PC-9 (cell line): Measurements from ENCODE around the gene PRDM15. TPM values are rescaled to one million over a fixed set of nuclear protein-coding genes. Genes with fewer than 3 reads are reported as not detected.

ENCODE experiments used
- BruUV-seq: library from RNA; stranded (reverse); fragments of 400-500 nt; replicated peaks from 2 replicates; lab custom pipeline; 2021; lab: Mats Ljungman, UMichigan
- CTCF ChIA-PET: fragments of 300-600 bp; sonication (Branson Sonifier 250); formaldehyde crosslinking; loops from one replicate; lab custom pipeline; 2022; ENCODE audit warnings: antibody characterized with exemption; lab: Charles Lee
- POLR2A ChIA-PET: fragments of 300-600 bp; sonication (Branson Sonifier 250); formaldehyde crosslinking; loops from one replicate; lab custom pipeline; 2022; ENCODE audit warnings: antibody characterized with exemption; ENCODE audit not compliant: unreplicated experiment; lab: Charles Lee
- DNase-seq, 2 experiments: peaks; one replicate each; pipeline versions ENCODE4 v3.0.0 to v3.0.0-alpha.2; 2015 to 2022; ENCODE audit warnings: mixed read lengths in 1 of 2
- H2AFZ ChIP-seq: fragments of 200-600 bp; sonication (generic); 2 replicates; pipeline ENCODE4 v1.8.1; 2017; ENCODE audit warnings: antibody characterized with exemption
- H3F3A ChIP-seq: fragments of 200-600 bp; sonication (generic); 2 replicates; pipeline ENCODE4 v1.8.1; 2017; ENCODE audit warnings: antibody characterized with exemption, mild to moderate bottlenecking, low read depth; ENCODE audit not compliant: insufficient read depth
- H3K27ac ChIP-seq: fragments of 200-600 bp; sonication (generic); 2 replicates; pipeline ENCODE4 v1.6.1; 2016; ENCODE audit warnings: mixed run types
- H3K27me3 ChIP-seq: fragments of 200-600 bp; sonication (generic); 2 replicates; pipeline ENCODE4 v1.6.1; 2016; ENCODE audit warnings: low read depth, mixed run types; ENCODE audit not compliant: insufficient read depth
- H3K36me3 ChIP-seq: fragments of 200-600 bp; sonication (generic); 2 replicates; pipeline ENCODE4 v1.6.1; 2016; ENCODE audit warnings: low read depth, mixed run types
- H3K4me1 ChIP-seq: fragments of 200-600 bp; sonication (generic); replicated peaks from 2 replicates; pipeline ENCODE4 v1.6.1; 2016; ENCODE audit warnings: mixed run types; ENCODE audit not compliant: insufficient read depth
- H3K4me2 ChIP-seq: fragments of 200-600 bp; sonication (generic); 2 replicates; pipeline ENCODE4 v1.6.1; 2017; ENCODE audit warnings: mixed run types
- H3K4me3 ChIP-seq: fragments of 200-600 bp; sonication (generic); 2 replicates; pipeline ENCODE4 v1.6.1; 2016; ENCODE audit warnings: mixed run types
- H3K79me2 ChIP-seq: fragments of 200-600 bp; sonication (generic); 2 replicates; pipeline ENCODE4 v1.6.1; 2017; ENCODE audit warnings: low read depth, mixed run types
- H3K9me2 ChIP-seq: fragments of 200-600 bp; sonication (generic); 2 replicates; pipeline ENCODE4 v1.8.1; 2017; ENCODE audit warnings: mild to moderate bottlenecking; ENCODE audit not compliant: insufficient read depth
- H3K9me3 ChIP-seq: fragments of 200-600 bp; sonication (generic); 2 replicates; pipeline ENCODE4 v1.8.1; 2016; ENCODE audit warnings: low read depth; ENCODE audit not compliant: insufficient read depth
- H4K20me1 ChIP-seq: fragments of 200-600 bp; sonication (generic); 2 replicates; pipeline ENCODE4 v1.8.1; 2017; ENCODE audit not compliant: insufficient read depth
- EZH2 ChIP-seq: fragments of 200-600 bp; sonication (generic); IDR thresholded peaks from 2 replicates; pipeline ENCODE4 v1.8.0; 2017; ENCODE audit warnings: antibody characterized with exemption, low read depth
- intact Hi-C: fragments of 100-400 bp; cut with micrococcal nuclease; formaldehyde crosslinking; loops from one replicate; pipeline ENCODE4 v1.10.0; 2022; ENCODE audit not compliant: unreplicated experiment
- total RNA-seq: library from RNA; stranded (reverse); gene quantifications from 2 replicates; pipeline ENCODE4 v1.2.3, GENCODE V29; 2021
- TF ChIP-seq, protein P1 (sequence below): fragments of 200-600 bp; sonication (generic); conservative IDR thresholded peaks from 2 replicates; pipeline ENCODE4 v1.6.1; 2017; ENCODE audit warnings: mixed run types, antibody characterized with exemption, mild to moderate bottlenecking, moderate library complexity

Gene PRDM15
- total RNA-seq, 1 experiment from 2014 or later = 8.8 TPM

DNA sequence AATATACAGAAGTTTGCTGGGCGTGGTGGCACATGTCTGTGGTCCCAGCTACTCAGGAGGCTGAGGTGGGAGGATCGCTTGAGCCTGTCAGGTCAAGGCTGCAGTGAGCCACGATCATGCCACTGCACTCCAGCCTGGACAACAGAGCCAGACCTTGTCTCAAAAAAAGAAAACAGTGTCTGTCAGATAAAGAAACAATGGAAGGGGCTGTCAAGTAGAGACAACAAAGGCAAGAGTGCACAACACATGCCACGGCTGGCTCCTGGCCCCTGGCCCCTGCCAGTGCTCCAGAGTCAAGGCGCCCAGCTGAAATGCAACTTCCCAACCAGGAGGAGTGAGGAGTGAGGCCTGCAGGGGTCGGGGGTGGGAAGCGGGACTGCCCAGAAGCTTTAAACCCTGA lies 32.6 kb downstream of the PRDM15 start:
- intact Hi-C loops = no loop called here
- Histone ChIP-seq H4K20me1 (no peaks in the 10 kb centered on the region), H3K9me3 (no peaks in the 10 kb centered on the region), H3K9me2 (no peaks in the 10 kb centered on the region), H3K36me3 (no peaks in the 10 kb centered on the region), H3K27ac (no peak overlapping the region), H3K79me2 (no peaks in the 10 kb centered on the region), H3K27me3 (no peaks in the 10 kb centered on the region), H3K4me2 (no peak overlapping the region), H2AFZ (no peak overlapping the region), H3K4me1 (no peaks in the 10 kb centered on the region), H3K4me3 (no peak overlapping the region), H3F3A (peaks cover 12% of the 10 kb centered on the region)
- POLR2A ChIA-PET = no interaction called here
- no TSS peak for BruUV-seq
- TF ChIP-seq, protein P1, sequence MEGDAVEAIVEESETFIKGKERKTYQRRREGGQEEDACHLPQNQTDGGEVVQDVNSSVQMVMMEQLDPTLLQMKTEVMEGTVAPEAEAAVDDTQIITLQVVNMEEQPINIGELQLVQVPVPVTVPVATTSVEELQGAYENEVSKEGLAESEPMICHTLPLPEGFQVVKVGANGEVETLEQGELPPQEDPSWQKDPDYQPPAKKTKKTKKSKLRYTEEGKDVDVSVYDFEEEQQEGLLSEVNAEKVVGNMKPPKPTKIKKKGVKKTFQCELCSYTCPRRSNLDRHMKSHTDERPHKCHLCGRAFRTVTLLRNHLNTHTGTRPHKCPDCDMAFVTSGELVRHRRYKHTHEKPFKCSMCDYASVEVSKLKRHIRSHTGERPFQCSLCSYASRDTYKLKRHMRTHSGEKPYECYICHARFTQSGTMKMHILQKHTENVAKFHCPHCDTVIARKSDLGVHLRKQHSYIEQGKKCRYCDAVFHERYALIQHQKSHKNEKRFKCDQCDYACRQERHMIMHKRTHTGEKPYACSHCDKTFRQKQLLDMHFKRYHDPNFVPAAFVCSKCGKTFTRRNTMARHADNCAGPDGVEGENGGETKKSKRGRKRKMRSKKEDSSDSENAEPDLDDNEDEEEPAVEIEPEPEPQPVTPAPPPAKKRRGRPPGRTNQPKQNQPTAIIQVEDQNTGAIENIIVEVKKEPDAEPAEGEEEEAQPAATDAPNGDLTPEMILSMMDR = no peak
- no peak for TF ChIP-seq EZH2
- no peak for DNase-seq
- CTCF ChIA-PET = no interaction called here

DNA sequence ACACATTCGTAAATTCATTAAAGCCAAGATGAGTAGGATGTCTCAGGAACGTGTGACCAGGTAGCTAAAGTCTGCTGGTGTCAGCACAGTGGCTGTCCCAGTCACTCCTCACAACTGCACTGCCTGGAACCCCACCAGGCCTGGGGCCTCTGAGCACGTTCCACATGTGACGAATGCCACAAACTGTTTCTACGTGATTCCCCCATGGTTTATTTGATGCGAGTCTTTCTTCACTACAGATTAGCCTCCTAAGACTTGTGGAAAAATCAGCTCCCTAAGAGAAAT lies 33.2 kb downstream of the PRDM15 start:
- no peaks in the 10 kb centered on the region for H3K27me3 ChIP-seq
- H3K4me2 ChIP-seq = no peak overlapping the region
- H3K4me3 ChIP-seq = no peak overlapping the region
- DNase-seq = no peak
- intact Hi-C loops = no loop called here
- H4K20me1 ChIP-seq = no peaks in the 10 kb centered on the region
- BruUV-seq = no TSS peak
- H3K9me2 ChIP-seq = no peaks in the 10 kb centered on the region
- H2AFZ ChIP-seq = no peak overlapping the region
- no peak overlapping the region for H3K27ac ChIP-seq
- H3K9me3 ChIP-seq = no peaks in the 10 kb centered on the region
- no peaks in the 10 kb centered on the region for H3K4me1 ChIP-seq
- TF ChIP-seq, protein P1 = no peak
- TF ChIP-seq EZH2 = no peak
- CTCF ChIA-PET = no interaction called here
- peaks cover 12% of the 10 kb centered on the region for H3F3A ChIP-seq
- POLR2A ChIA-PET = no interaction called here
- no peaks in the 10 kb centered on the region for H3K36me3 ChIP-seq
- no peaks in the 10 kb centered on the region for H3K79me2 ChIP-seq

DNA sequence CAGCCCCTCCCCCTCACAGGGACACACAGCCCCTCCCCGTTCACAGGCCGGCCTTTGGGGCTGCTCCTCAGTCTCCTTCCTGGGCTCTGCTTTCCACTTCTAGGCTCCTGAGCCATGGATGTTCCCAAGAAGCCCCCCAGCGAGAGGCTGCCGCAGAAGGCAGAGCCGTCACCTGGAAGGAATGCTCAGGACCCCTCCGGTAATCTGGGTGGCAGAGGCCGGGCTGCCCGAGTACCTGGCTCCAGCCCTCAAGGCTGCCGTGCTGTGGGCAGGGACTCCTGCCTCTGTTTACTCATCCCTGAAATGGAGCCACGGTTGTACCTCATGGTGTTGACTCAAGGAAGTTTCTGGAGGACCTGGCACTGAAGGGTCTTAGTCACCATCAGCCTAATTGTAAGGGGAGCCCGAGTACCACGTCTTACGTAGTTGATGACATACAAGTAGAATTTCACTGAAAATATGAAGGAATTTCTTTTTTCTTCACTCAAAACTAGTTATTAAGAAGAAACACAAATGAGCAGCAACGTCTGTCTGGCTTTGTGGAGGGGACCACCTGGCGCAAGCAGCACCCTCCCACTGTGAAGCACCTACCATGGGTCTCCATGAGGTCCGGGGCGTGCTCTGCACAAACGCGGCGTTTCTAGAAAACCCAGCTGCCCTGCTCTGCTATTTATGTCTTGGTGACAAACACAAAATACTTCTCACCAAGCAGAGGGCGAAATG lies 33.7 kb downstream of the PRDM15 start:
- ChIA-PET POLR2A (no interaction called here), CTCF (no interaction called here)
- intact Hi-C loops = no loop called here
- Histone ChIP-seq H2AFZ (no peak overlapping the region), H3K4me2 (no peak overlapping the region), H3F3A (peaks cover 12% of the 10 kb centered on the region), H4K20me1 (no peaks in the 10 kb centered on the region), H3K27ac (no peak overlapping the region), H3K36me3 (no peaks in the 10 kb centered on the region), H3K9me3 (no peaks in the 10 kb centered on the region), H3K27me3 (no peaks in the 10 kb centered on the region), H3K4me3 (no peak overlapping the region), H3K79me2 (no peaks in the 10 kb centered on the region), H3K9me2 (no peaks in the 10 kb centered on the region), H3K4me1 (no peaks in the 10 kb centered on the region)
- BruUV-seq = no TSS peak
- DNase-seq = no peak
- no peak for TF ChIP-seq EZH2
- TF ChIP-seq, protein P1 = no peak
